Activated CD8-positive, alpha-beta memory T cell treated with anti-CD3 and anti-CD28 coated beads for 48 hours (primary cell): ENCODE data around the gene ENPP7.
A peak's percentile ranks its signal among the peaks of the same experiment; 100 is the strongest.

Experiments
- DNase-seq, 3 experiments: peaks; one replicate each; pipeline ENCODE4 v3.0.0-alpha.2; 2020; ENCODE audit warnings: low read depth in 2 of 3, low spot score in 2 of 3

The ENPP7 gene

DNA sequence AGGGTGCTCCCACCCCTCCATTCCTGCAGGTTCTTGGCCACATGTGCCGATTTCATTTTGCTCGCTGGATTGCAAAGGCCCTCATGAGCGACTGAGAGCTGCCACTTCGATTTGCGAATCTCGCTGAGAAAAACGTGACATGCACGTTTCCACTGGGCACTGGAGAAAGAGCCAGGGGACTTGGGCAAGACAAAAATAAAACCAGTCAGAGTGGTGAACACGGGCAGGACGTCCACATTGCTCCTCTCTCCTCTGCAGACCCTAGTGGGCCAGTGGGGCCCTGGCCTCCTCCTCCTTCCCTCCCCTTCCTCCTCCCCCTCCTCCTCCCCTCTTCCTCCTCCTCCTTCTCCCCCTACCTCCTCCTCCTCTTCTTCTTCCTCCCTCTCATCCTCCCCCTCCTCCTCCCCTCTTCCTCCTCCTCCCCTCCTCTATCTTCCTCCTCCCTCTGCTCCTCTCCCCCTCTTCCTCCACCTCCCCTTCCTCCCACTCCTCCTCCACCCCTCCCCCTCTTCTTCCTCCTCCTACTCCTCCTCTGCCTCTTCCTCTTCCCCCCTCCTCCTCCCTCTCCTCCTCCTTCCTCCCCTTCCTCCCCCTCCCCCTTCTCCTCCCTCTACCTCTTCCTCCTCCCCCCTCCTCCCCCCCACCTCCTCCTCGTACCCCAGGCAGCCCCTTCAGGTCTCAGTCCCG lies 28.1 kb upstream of the ENPP7 start:
- no peak for DNase-seq

DNA sequence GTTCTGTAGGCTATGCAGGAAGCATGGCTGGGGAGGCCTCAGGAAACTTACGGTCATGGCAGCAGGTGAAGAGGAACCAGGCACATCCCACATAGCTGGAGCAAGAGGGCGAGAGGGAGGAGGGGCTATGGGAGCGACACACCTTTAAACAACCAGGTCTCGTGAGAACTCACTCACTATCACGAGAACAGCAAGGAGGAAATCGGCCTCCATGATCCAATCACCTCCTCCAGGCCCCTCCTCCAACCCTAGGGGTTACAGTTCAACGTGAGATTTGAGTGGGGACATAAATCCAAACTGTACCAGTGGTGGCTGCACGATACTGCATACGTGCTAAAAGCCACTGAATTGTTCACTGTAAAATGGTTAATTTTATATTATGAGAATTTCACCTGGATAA lies 26.1 kb upstream of the ENPP7 start:
- DNase-seq: no peak

DNA sequence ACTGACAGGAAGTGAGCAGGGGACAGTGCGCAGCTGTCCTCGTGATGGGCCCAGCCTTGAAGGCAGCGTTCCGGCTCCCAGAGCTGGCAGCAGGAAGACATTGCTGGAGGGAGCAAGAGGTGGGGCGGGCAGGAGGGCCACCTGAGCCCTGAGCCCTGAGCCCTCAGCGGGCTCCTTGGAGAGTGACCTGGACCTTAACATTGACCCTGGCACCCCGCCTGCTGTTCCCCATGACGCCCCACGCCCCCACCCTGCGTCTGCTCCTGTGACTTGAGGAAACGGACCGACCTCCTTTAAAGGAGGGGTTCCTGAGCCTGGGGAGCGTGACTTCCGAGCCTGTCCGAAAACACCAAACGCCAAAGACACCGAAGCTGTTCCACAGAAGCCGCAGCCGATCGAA lies 25.1 kb upstream of the ENPP7 start:
- no peak for DNase-seq

DNA sequence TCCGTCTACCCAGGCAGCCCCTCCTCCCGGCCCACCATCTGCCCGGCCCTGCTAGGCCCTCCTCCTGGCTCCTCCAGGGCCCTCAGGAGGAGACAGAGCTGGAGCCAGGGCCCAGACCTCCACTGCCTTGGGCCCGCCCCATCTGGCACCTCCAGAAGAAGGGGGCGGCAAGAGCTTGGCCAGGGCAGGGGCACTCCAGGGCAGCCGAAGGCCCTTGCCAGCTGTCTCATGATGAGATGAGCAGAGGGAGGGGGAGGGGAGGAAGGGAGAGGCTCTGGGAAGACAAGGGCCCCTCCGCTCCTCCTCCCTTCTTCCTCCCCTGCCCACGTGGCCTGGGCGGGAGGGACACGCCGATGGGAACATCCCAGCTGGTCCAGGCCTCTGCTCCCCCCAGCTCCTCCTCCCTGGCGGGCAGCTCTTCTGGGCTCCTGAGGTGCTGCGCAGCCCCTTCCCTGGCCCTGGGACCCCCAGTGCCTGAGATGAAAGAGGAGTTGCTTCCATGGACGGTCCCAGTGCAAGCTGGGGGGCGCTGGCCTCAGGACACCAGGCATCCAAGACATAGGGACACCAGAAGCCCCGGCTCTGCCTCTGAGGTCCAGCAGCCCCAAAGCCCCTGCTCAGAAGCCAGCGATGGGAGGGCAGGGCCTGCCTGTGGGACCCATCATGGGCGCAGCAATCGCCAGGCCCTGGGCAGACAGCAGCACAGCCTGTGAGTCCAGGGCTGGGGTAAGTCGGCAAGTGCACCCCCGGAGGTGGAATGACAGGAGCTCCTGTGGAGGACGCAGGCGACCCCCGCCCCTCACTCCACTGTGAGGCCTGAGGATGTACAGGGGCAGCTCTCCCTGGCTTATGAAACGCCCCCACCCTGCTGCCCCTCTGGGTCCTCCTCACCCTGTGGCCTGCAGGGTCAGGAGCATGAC lies 23.6 kb upstream of the ENPP7 start:
- DNase-seq: no peak

DNA sequence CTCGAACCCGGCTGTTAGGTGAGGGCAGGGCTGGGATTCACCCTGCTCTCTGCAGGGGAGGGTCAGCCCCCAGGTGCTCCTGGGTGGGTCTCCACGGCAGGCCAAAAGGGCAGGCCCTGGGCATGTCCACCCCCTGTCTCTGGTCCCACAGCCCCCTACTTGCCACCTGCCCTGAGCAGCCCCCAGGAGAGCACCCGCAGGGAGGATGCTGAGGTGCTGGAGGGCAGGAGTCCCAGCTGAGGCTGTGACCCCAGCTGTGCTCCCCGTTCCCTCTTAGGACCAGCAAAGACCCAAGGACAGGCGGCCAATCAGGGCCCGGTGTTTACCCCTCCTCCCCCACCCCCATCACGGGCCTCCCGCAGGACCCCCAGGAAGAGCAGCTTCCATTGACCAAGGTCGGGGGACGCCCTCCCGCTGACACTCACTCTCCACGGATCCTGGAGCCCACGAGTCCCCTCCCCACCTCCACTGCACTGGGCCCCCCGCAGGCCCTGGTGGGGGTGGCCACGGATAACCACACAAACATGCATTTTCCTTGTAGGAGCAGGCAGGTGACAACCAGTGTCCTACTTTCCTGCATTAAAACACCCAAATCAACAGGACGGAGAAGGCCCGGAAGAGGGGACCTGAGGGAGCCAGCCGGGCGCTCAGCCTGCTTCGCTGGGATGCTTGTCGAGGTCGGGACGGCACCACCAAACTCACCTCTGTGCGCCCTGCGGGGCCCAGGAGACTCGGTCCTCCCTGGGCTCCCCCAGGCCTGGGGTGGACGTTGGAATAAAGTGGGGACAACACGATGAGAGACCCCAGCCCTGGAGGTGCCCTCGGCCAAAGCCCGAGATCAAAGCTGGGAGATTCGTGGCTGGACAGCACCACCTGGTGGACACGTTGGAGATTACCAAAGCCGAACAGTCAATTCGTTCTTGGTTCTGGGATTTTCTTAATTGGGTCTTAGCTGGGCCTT lies 22.5 kb upstream of the ENPP7 start:
- peak in 2 of 3 experiments; percentile 23 to 39 for DNase-seq

DNA sequence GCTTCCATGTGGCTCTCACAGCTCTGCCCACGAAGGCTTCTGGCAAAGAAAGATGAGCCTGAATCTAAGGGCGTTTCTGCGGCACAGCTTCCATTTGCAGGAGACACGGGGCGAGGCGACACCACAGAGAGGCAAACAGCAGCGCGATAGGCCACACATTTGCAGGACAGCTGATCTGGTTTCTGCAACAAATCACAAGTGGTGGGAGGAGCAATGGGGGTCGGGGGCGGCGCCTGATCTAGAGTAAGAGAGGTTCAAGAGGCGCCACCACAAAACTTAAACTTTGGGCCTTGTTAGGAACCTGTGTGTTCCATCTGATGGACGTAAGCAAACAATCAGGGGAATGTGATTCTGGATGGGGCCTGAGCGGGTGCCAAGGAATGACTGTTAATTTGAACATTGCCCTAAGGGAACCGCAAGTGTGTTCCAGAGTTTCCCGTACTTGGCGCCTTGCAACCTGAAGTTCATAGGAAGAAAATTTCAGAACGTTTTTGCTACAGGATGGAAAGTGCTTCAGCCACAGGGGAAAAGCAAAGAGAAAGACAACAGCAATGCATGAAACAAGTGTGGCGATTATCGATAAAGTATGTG lies 18.9 kb upstream of the ENPP7 start:
- no peak for DNase-seq

DNA sequence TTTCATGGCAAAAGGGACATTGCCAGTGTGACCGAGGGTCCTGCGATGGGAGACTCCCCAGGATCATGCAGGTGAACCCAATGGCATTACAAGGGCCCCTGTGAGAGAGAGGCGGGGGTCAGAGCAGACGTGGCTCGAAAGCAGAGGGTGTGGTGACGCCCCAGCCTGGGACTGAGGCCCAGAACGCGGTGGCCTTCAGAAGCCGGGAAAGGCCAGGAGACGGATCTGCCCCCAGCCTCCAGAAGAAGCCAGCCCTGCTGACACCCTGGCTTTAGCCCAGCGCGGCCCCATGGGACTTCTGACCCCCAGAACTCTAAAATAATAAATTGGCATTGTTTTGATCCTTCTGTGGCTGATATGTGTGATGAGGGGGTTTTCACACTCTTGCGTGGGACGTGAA lies 17.4 kb upstream of the ENPP7 start:
- DNase-seq: no peak

DNA sequence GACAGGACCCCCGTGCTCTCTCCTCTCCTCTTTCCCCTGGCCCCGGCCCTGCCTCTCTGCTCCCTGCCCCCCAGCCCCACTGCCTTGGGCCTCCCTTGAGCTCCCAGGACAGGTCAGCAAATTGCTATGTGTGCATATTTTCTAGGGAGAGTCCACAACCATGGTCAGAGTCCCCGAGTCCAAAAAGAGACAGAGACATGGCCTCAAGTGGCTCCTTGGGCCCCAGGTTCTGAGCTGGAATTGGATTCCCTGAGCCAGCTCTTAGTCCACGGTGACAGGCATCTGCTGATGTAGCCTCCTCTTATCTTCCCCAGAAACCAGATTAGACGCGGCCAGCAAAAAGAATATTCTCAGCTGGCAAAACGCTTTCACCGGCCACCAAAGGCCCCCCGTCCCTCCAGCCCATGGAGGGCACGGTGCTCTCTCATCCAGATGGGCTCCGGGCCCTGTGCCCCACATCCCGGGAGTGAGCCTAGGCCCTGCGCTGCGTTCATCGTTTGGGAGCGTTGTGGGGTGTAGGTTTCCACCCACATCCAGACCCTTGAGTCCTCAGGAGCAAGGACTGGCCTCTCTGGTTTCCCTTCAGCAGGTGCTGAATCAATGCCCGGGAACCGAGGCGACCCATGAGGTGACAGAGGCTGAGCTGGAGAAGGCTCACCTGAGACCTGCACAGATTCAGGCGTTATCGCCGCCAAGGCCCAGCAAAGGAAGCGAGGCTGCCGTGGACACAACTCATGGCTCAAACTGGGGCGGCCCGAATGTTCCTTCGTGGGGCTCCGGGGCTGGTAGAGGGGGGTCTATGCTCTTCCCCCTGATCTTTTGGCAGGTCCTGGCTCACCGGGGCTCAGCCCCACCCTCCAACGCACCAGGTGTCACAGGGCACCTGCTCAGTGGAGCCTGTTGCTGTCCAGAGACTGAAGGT lies 16.3 kb upstream of the ENPP7 start:
- no peak for DNase-seq

DNA sequence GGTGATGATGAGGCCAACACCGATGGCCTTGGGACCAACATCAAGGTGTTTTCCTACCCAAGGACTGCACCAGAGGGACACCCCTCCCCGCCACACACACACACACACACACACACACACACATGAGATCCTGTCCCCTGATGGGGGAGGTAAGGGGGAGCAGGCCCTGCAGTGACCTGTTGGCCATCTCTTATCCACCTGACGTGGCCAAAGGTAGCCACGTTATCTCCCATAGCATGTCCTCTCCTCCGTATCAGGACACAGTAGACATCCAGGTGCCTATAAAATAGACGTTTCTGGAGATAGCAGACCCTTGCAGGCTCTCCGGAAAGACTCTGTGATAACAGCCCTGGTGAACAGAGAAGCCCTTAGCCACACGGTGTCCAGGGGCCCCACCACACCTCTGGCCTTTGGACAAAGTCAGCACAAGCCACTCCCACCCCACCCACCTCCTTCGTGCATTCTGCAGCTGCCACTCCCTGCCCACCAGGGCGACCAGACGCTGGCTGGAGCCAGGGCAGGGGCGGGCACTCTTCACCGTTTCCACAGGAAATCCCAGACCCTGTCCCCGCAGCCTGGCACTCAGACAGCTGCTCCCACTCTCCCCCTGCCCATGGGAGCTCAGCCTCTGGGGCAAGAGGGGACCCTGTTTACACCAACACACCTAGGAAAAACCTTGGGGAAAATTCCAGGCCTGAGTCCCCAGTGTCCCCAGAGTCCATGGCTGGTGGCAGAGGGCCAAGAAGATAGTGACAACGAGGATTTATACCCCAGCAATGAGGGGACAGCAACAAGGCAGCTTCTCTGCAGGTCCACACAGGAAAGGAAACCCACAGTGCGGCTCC lies 15.4 kb upstream of the ENPP7 start:
- no peak for DNase-seq

DNA sequence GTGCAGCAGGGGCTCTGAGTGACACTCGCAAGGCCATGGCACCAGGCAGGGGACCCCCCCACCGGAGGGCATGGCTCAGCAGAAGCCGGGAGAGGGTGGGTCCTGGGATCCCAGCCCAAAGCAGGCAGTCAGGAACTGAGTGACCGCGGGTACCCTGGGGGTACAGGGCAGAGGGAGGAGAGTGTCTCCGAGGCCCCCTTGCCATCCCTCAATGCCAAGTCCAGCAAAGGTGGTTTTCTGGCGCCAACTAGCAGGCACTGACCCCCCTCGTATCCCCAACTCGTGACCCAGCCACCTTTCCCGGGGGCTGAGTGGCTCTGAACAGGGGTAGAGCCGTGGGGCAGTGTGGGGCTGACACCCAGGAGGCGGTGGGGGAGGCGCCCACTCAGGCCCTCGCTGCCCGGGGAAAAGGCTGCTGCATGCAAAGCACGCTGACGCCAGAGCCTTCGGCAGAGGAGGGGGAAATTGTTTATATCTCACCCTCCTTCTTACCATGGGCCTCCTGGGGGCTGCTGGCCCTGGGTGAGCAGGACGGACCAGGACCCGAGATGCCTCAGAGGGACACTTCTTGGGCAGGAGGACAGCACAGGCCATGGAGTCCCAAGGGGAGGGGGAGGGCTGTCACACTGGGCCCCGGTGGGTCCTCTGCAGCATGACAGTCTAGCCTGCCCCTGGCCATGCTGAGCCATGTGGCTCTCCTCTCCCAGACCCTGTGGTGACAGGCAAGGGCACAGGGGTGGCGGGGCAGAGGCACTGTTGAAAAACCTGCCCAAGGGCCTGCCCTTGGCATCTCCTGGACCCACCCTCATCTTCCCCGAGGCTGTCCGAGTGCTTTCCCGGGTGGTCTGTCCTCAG lies 14.6 kb upstream of the ENPP7 start:
- DNase-seq: no peak

DNA sequence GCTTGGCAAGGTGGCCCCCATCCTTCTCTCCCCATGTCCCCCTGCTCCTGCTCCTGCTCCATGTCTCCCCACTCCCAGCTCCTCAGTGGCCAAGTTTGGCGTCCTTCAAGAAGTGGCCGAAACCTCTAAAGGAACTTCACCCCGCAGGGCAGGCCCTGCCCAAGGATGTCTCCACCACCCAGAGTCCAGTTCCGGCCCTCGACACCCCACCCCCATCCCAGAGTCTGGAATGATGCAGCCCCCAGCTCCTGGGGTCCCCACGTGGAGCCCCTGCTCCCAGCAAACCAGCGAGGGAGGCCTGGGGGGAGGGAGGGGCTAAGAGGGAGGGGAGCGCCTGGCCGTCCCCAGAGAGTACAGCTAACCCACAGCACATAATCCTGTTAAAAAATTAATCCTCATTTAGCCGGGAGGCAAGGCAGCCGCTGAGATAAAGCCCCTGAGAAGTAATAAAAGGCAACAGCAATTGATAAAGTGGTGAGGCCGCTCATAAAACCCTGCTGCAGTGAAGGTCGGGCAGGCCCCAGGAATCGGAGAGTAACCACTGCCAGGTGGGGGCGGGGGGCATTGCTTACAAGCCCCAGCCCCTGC lies 9.9 kb upstream of the ENPP7 start:
- DNase-seq: no peak

DNA sequence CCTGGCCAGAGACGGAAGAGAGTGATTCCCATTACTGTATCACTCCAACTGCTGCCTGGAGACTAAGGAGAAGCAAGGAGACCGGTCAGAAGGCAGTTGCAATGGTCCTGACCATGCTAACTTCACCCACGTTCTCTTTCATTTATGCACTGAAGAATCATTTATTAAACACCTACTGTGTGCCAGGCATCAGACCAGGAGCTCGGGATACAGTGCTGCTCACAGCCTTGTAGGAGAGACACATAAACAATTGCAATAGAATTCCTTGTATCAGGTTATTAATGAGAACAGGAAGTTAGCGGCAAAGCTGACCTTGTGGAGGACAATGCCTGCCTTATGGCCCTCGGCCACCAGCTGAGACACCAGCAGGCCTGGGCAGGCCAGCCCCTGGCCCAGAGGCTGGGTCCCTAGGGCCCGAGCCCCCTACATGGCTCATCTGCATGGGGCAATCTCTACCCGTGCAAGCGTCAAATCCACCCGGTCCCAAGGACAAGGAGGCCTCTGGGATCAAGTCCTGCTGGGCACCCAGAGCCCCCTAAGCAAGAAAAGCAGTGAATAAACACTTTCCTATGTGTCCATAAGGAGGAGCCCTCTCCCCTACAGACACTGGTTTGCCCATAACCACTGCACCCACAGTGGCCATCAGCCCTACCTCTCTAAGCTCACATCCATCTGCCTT lies 8.6 kb upstream of the ENPP7 start:
- no peak for DNase-seq

DNA sequence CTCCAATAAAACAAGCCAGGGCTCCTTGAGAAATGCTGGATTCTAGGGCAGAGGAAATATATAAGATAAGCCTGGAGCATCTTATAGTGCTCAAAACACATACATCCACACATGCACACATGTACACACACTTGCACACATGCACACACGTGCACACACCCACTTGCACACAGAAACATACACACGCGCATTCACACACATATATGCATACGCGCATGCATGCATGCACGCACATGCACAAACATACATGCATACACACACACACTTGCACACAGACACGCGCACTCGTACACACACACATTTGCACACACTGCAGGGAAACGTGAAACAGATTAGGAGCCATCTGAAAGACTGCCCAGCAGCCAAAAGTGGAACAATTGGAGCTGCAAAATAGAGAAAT lies 8.0 kb upstream of the ENPP7 start:
- no peak for DNase-seq

DNA sequence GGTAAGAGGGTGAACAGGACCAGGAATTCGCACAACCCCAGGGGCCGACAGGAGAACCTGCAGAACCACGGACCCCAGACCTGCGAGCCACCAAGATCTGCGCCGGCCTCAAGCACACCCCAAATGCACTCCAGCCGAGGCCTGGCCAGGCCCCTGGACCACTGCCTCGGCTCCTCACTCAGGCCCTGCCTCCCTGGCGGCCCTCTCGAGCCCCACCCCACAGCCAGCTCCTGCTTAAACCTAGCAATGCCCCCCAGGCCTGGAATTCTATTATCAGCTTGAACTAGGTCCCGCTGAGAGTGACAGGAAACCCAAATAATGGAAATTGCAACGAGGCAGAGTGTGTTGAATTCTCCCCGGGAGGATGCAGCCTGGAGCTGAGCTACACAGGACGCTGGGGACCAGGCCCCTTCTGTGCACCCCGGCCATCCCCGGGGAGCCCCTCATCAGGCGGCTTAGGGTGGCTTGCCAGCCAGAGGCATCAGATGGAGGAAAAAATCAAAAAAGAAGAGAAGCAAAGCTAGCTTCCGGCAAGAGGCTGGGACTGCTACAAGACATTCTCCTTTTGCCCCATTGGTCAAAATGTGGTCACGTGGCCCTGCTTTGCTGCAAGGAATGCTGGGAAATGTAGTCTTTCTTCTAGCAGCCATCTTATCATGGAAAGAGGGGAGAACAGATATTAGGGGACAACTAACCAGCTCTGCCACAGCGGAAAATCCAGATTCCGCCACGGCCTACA lies 2.4 kb upstream of the ENPP7 start:
- peak; percentile 29 to 60 (median 47) for DNase-seq

DNA sequence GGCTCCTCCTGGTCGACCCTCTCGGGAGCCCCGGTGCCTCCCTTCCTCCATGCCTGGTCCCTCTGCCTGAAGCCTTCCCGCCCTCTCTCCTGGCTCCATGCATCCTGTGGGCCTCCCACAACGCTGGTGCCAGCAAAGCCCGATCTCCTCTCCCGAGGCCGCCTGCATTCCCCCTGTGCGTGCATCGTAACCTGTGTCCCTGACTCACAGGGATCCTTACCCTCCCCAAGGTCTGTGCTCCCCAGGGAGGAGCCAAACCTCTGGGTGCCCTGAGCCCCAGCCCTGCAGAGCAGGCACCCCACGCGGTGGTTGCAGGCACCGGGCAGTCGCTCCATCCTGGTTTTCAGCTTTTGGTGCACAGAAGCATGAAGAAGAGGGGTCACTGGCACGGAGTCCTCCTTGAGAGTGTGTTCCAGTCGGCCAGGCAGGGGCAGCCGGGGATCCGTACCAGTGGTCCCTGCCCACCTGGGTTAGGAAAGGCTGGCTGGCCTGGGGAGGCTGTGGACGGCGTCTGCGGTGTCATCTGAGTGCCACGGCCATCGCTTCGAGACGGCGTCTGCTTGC lies 1.8 kb upstream of the ENPP7 start:
- DNase-seq: no peak

DNA sequence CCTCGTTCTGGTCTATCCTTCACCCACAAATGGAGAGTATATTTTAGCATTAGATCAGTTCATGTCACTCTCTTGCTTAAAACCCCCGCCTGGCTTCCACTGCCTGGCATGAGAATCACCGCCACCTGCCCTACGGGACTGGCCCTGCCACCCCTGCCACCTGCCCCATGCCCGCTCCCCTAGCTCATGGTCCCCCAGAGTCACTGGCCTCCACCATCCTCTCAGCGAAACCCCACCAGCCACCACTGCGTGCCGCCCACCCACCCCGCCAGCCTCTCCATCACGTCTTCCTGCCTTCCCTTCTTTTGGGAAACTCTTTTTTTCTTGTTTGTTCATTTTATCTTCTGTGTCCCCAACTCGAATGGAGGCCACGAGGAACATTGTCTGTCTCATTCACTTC lies 982 bp upstream of the ENPP7 start:
- no peak for DNase-seq
